DMS114 treated with DMSO at 0.1 percent for 48 hours (cell line): ENCODE data around the gene ZNF521.
"Not testable (repeated sequence)": the region's sequence is repeated elsewhere in the genome, so short reads cannot be mapped to it uniquely, and the experiment has no call there.

Source experiments
- DNase-seq: peaks from one replicate; lab custom pipeline; 2025; ENCODE audit not compliant: unreplicated experiment; lab: John Stamatoyannopoulos, UW

Gene ZNF521

DNA sequence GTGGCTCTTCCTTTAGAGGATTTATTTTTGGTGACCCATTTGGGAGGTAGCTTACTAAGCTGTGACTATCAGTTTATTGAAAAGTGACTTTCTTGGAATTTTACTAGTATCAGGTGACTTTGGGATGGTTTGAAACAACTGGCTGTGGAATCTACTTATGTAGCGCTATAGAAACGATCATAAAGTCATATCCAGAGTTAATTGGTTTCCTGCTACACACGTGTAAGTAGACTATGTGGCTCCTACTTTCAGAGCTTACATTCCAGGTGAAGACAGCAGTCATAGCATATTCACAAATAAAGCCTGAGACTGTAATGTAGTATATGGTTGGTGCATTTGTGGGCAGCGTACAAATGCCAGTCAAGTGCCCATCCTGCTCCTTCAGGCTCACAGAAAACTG lies 308.9 kb downstream of the ZNF521 start:
- DNase-seq = no peak

DNA sequence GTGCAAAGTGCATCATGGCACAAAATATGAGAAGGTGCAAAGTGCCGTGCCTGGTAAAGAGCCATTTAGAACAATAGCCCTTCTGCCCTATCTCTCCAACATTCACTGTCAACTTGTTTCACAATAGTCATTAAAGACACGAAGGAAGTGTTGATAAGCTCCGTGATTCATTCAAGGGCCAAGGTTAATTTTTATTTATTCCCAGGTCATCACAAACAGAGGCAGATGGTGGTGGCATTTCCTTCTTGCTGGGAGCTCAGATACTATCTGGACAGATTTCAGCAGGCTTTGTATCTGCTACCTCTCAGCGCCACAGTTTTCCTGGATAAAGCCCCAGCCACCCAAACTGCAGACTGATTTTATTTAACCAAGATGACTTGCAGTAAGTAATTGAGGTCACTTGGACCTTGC lies 309.3 kb downstream of the ZNF521 start:
- DNase-seq = no peak

DNA sequence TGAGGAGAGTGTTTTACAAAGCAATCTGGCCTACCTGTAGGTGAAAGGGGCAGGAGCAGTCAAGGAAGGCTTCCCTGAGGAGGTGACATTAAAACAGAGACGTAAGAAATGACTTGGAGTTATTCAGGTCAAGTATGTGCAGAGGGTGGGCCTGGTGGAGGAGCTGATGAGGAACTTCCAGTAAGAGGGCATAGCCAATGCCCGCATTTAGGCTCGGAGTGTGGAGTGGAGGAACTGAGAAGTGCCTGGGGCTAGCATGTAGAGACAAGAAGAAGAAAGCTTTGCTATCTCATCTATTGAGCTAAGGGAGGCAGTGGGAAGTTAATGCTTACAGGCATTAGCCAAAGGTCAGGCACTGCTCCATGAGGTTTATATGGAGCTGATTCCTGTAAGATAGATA lies 312.2 kb downstream of the ZNF521 start:
- no peak for DNase-seq

DNA sequence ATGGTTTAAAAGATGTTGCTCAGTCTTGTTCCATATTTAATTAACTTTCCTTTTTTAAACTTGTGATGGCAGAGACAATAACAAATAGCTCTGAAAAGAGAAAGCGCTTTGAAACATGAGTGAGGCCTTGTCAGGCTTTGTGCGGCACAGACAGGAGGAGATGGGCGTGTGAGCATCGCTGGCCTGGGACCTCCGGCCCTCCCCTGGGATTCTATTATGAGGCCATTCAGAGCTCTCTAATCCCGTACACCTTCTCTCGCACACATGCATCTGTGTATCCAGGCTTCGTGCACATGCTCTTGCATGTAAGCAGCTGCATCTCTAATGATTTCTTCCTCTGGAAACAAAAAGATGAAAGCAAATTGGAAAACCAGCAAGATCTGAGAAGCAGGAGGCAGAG lies 313.7 kb downstream of the ZNF521 start:
- DNase-seq = no peak

DNA sequence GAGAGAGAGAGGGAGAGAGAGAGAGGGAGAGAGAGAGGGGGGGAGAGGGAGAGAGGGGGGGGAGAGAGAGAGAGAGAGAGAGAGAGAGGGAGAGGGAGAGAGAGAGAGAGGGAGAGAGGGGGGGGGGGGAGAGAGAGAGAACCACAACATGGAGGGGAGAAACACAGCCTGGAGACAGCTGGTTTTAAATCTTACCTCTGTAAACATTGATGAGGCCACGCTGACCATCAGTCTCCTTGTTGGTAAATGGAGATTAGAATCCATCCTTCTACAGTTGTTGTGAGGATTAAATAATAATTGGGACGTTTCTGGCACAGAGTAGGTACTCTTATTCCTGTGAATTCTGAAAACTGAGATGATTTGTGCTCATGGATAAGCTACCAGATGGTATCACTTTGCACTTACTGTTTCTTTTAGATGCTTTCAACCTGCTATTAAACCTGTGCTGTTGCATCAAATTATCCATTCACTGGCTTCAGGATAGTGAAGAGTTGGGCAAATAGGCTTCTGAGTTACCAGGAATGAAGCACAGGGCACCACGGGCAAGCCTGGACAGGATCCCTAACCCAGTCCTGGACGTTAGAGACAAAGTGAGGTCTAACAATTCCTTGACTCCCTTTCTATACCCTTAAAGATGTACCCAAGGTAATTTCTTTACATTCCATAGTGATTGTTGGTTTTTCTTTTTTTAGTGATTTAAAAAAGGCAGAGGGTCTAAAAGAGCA lies 318.1 kb downstream of the ZNF521 start:
- no peak for DNase-seq

DNA sequence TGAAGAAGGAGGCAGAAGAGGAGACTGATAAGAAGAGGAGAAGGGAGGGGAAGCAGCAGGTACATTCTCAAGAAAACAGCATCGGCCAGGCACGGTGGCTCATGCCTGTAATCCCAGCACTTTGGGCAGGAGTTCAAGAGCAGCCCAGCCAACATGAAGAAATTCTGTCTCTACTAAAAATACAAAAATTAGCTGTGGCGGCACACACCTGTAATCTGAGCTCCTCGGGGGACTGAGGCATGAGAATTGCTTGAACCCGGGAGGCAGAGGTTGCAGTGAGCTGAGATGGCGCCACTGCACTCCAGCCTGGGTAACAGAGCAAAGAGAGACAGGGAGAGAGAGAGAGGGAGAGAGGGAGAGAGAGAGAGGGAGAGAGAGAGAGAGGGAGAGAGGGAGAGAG lies 318.8 kb downstream of the ZNF521 start:
- not testable (repeated sequence) for DNase-seq

DNA sequence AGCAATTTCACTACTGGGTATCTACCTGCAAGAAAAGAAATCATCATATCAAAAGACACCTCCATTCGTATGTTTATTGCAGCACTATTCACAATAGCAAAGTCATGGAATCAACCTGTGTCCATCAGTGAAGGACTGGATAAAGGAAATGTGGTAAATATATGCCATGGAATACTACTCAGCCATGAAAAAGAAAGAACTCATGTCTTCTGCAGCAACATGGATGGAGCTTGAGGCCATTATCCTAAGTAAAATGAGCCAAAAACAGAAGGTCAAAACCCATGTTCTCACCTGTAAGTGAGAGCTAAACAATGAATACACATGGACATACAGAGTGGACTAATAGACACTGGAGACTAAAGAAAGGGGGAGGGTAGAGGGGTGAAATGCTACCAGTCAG lies 322.2 kb downstream of the ZNF521 start:
- DNase-seq = no peak

DNA sequence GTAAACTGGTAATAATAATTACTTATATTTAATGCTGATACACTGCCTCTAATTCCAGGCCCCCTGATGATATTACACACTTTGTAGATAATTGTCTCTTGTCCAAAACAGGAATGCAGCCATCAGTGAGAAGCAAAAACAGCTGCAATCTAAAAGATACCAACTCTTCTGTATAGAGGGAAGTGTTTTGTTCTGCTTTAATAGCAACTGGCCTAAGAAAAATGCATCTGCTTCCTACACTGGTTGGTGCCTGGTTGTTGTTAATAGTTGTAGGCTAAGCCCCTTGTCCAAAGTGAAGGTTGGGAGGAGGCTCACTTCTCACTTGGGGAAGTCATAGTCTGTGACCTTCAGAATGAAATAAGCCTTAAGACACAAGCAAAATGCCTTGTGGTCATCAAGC lies 332.0 kb downstream of the ZNF521 start:
- no peak for DNase-seq

DNA sequence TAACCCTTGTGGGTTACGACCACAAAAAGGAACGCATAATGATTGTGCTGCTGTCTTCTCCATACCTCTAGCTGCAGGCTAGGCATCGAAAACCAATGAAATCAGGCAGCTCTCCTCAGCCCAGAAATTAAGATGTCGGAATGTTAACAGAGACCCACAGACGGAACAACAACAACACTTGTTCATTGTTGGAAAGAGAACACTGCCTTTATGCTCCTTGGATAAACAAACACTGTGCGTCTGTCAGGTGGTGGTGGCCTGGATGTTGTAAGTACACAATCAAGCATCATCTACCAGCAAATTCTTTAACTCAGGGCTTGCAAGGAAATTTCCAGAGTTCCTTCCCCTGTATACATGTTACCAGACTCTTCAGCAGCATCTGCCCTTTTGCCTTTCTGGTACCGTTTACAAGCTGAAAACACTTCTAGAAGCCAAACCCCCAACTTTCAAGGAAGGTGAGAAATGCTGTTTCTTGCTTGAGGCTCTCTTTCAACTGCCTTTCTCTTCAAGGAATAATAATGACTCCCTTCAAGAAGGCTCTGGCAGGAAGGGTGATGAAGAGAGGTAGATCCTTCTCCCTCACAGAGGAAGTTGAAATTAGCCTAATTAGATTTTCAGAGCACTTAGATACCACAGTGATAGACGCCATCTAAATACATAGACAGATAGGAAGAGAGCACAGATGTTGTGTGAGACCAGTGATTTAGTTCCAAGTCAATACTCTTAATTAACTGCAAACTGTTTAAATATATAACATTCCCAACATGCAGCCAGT lies 332.7 kb downstream of the ZNF521 start:
- DNase-seq = no peak

DNA sequence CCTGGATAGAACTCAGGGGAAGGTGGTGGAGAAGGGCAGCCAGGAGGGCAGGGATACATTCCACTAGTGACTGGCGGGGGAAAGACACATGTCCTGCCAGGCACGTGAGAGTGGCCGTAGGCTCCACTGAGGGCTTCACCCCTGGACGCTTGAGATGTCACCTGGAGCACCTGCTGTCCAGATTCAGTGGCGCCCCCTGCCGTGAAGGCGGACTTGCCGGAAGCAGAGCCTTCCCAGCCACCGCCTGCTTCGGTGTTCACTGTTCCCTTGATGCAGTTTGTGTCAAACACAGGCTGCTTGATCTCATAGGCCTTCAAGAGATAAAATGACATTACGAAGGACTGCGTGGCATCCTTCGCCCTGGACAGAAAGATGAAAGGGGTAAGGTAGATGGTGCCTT lies 335.3 kb downstream of the ZNF521 start:
- no peak for DNase-seq

DNA sequence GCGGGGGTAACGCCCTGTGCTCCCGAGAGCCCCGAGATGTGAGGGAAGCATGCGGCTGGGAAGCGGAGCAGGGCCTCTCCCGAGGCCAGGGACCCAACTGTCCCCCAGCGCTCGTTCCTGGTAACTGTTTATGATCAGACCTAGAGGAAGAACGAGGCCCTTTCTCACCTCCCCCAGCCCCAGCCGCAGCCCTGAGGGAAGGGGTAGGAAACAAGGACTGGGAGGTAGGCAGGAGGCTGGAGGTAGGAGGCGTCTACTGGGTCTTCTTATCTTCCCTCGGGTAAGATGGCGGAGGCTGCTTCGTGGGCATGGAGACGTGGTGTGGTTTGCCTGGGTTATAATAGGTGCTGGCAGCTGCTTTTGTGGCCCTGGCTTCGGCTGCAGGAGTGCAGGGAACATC lies 335.8 kb downstream of the ZNF521 start:
- DNase-seq = no peak
